GM19468 (cell line): ENCODE data around the gene TP73.
"Not testable (repeated sequence)": the region's sequence is repeated elsewhere in the genome, so short reads cannot be mapped to it uniquely, and the experiment has no call there.

Experiments used
- ATAC-seq: cut with Tn5 transposase; IDR thresholded peaks from one replicate; pipeline ENCODE4 v1.9.1; 2021; ENCODE audit warnings: mild to moderate bottlenecking, moderate library complexity, moderate number of reproducible peaks; ENCODE audit not compliant: unreplicated experiment; ENCODE audit errors: extremely low read depth

TP73 gene

DNA sequence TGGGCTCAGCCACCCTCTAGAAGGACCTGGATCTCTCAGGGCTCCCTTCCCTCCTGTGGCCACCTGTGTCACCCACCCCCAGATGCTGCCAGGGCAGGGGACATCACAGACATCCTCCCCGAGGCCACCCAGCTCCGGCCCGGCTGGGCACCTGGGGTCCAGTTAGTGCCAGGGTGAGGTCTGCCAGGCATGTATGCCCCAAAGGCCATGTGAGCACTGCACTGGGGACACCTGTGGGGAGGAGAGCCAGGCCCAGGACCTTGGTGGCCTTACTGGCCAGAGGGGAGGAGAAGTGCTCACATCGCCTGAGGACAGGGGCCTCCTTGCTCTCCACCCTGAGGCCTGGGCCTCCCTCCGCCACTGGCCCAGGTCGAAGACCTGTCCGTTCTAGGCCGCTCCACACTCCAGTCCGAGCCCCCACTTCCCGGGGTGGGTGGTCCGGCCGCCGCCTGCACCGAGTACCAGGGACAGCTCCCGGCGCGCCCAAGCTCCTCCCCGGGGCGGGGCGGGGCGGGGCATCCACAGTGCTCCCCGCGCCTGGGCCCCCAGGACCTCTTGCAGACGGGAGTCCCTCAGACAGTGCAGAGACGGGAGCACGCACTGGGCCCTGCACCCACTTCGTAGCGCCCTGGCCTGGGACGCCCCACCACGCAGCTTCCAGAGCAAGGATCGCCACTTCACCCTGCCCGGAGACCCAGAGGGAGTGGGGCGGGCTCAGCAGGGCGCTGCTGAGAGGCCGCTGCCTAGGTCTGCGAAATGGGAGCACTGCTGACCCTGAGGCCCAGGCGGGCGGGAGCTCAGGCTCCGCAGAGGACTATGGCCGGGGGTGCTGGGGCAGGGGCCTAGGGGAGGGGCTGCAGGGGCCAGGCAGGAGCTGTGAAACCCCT lies 65.6 kb downstream of the TP73 start:
- no peak for ATAC-seq

DNA sequence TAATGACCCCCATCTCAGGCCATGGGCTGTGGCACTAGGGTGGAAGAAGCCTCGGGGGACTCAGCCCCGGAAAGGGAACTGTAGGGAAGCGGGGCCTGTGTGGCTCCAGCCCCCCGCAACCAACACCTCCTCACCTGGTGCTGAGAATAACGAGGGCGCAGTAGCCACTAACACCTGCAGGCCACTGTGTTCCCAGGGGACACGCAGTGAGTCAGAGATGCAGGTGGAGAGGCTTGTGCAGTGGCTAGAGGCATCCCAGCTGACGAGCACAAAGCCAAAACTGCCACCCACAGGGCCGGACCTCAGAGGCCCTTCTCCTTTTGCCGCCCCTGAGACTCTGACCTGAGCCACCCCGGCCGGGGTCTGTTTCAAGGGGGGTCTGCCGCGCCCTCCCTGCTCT lies 66.4 kb downstream of the TP73 start:
- ATAC-seq, result no peak

DNA sequence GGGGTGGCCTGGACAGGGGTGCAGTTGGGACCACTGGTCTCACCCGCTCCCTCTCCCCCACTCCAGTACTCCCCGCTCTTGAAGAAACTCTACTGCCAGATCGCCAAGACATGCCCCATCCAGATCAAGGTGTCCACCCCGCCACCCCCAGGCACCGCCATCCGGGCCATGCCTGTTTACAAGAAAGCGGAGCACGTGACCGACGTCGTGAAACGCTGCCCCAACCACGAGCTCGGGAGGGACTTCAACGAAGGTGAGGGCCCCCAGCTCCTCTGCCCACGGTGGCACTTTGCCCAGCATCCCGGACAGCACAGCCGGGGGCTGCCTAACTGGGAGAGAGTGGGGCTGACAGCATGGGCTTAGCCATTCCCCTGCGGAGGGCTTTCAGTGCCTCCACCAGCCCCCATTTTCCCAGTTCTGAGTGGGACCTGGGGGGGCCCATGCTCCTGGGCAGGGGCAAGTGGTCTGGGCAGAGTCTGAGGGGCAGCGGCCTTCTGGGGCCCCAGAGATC lies 69.7 kb downstream of the TP73 start:
- no peak for ATAC-seq

DNA sequence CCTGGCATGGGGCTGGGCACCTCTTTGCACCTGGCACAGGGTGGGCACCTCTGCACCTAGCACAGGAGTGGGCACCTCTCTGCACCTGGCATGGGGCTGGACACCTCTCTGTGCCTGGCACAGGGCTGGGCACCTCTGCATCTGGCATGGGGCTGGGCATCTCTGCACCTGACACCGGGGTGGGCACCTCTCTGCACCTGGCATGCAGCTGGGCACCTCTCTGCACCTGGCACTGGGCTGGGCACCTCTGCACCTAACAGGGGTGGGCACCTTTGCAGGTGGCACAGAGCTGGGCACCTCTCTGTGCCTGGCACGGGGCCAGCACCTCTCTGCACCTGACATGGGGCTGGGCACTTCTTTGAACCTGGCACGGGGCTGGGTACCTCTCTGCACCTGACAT lies 70.5 kb downstream of the TP73 start:
- ATAC-seq, result no peak

DNA sequence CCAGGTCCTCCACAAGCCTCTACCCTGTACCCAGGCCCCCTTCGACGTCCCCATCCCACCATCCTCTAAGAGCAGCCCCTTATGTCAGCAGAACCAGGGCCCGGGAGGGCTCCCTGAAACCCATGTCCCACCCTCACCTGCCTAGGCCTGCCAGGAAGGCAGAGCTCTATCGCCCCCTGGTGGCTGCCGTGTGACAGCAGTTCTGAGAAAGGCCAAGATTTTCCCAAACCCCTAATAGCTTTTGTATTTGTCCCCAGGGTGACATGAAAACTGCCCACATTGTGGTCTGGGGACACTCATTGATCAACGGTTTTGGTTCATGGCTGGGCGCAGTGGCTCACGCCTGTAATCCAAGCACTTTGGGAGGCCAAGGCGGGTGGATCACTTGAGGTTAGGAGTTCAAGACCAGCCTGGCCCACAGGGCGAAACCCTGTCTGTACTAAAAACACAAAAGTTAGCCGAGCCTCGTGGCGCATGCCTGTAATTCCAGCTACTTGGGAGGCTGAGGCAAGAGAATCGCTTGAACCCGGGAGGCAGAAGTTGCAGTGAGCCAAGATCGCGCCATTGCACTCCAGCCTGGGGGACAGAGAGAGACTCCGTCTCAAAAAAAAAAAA lies 72.2 kb downstream of the TP73 start:
- ATAC-seq, result not testable (repeated sequence)

DNA sequence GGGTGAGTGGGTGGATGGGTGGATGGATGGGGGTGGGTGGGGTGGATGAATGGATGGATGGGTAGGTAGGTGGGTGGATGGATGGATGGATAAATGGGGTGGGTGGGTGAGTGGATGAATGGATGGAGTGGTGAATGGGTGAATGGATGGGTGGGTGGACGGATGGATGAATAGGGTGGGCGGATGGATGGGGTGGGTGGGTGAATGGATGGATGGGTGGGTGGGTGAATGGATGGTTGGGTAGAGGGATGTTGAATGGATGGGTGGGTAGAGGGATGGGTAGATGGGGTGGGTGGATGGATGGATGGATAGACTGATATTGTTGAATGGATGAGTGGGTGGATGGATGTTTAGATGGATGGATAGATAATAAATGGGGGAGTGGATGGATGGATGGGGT lies 73.0 kb downstream of the TP73 start:
- no peak for ATAC-seq

DNA sequence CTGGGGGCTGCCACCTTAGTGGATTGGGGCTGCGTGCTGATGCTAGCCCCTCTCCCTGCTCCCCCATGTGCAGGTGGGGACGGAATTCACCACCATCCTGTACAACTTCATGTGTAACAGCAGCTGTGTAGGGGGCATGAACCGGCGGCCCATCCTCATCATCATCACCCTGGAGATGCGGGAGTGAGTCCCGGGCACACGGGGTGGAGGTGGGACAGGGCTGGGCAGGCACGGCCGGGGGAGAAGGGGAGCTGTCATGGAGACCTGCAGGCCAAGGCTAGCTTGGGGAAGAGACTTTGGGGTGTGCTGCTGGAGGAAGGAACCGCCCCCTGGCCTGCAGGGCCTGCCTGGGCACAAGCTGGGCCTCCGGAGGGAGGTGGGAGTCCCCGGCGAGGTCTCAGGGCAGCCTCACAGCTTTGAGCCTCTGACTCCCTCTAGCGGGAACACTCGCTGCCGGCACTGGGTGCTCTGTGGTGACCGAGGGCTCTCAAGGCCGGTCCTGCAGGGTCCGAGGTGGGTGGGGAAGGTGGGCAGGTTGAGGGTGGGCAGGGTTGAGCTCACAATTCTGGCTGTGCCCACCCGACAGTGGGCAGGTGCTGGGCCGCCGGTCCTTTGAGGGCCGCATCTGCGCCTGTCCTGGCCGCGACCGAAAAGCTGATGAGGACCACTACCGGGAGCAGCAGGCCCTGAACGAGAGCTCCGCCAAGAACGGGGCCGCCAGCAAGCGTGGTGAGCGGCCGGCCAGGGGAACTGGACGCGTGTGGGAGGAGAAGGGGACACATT lies 74.9 kb downstream of the TP73 start:
- no peak for ATAC-seq

DNA sequence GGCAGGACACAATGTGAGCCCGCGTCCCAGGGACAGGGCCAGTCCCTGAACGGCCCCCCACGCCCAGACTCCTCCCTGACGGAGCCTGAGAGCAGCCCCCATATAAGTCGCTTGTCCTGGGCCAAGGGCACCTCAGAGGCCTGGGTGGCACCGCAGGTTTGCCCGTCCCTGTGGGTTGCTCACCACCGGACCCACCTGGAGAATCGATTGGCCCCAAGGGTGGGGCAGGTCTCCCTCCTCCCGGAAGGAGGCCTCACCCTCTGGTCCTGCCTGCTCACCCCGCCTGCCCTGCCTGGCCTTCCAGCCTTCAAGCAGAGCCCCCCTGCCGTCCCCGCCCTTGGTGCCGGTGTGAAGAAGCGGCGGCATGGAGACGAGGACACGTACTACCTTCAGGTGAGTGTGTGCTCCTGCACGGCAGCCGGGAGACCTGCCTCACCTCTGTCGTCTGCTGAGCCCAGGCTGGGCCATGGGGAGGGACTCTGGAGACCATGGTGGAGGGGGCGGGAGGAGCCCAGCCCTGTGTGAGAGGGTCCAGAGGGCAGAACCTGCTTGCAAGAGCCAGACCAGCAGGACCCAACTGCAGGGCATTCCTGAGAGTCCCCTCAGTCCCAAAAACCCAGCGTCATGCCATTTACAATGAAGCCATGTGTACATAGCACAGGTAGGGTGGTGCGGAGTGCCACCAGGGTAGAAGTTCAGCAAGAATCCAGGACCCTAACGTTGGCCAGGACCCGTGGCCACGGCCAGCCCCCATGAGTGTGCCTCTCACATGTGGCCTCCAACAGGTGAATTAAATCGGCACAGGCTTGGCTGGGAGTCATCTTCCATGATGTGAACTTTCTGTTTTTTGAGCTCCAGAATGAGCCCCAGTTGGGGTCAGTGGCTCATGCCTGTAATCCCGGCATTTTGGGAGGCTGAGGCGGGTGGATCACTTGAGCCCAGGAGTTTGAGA lies 75.8 kb downstream of the TP73 start:
- no peak for ATAC-seq

DNA sequence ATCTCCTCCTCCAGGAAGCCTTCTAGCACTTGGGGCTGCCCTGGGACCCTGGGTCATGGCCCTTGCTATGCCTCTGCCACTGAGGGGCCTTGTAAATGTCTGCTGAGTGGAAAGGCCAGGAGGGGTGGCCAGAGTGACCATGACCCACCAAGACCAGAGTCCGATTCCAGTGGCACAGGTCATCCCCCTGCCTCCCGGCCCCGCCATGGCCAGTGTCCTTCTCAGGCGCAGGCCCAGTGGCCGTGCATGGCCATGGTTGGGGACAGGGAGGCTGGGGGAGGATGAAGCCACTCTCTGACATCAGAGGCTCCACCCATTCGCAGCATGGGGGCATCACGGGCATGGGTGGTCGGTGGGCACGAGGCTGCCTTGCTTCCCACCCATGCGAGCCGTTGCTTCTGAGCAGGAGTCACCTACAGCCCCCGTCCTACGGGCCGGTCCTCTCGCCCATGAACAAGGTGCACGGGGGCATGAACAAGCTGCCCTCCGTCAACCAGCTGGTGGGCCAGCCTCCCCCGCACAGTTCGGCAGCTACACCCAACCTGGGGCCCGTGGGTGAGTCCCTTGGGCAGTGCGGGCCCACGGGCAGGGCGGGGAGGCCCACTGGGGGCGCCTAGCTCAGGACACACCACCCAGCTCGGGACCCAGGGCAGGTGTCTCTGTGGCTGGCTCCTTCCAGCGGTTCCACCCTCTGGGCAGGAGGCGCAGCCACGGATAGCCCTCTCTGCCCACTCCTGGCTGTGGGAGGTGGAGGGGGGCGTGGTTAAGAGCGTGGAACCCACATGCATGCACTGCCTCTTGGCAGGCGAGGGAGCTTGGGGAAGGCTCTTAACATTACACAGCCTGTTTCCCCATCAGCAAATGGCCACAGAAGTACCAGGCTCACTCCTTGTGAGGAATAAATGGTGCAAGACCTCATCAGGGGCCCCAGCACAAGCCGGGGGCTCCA lies 77.6 kb downstream of the TP73 start:
- ATAC-seq, result no peak

DNA sequence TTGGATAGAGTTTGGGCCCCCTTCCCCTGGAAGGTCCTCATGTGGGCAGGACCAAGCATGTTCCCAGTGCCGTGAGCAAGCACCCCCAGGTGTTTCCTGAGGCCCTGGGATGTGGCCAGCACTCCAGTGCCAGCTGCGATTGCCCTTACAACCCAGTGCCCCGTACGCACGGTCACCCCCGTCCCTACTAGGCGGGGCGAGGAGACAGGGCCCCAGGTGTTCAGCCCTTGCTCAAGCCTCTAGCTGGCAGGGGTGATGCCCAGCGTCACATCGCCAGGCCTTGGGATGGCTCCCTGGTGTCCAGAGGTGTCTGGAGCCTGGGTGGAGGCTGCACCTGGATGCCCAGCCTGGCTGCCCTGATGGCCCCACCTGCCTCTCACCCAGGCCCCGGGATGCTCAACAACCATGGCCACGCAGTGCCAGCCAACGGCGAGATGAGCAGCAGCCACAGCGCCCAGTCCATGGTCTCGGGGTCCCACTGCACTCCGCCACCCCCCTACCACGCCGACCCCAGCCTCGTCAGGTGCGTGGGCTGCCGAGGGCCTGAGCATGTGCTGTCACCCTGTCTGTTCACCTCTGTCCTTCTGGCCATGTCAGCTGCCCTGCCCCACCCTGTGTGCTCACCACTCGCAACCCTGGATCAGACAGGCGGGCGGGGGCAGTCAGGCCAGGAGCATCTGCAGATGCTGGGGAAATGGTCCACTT lies 78.4 kb downstream of the TP73 start:
- no peak for ATAC-seq

DNA sequence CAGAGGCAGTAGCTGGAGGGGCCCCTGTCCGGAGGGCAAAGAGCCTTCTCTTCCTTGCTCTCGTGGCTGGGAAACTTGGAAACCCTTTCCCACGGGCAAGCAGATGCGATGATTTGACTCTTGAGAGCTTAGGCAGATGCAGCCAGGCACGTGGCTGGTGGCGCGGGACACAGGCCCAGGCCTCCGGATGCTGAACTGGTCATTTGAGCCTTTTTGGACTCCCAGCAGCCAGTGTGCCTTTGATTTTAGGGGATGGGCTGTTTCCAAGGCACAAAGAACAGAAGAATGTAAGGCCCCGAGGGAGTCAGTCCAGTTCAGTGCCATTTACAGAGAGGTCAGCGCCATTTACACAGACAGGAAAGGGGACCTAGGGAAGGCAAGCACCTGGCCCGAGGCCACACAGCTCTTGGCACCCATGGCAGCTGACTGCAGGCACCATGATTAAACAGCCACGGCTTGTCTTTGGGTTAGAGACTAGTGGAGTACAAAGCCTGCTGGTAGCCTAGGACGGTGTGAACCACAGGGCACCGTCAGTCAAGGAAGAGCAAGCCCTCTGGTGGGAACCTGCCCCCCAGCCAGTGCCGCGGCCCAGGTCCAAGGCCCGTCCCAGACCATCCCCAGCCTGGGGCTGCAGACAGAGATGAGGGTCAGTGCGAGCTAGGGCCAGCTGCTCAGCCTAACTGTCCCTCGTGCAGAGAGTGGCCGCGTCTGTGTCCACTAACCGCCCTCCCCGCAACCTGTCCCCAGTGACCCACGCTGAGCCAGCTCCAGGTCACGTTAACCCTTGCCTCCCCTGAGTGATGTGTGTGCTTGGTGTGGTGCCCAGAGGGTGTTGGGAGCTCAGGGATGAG lies 79.5 kb downstream of the TP73 start:
- no peak for ATAC-seq

DNA sequence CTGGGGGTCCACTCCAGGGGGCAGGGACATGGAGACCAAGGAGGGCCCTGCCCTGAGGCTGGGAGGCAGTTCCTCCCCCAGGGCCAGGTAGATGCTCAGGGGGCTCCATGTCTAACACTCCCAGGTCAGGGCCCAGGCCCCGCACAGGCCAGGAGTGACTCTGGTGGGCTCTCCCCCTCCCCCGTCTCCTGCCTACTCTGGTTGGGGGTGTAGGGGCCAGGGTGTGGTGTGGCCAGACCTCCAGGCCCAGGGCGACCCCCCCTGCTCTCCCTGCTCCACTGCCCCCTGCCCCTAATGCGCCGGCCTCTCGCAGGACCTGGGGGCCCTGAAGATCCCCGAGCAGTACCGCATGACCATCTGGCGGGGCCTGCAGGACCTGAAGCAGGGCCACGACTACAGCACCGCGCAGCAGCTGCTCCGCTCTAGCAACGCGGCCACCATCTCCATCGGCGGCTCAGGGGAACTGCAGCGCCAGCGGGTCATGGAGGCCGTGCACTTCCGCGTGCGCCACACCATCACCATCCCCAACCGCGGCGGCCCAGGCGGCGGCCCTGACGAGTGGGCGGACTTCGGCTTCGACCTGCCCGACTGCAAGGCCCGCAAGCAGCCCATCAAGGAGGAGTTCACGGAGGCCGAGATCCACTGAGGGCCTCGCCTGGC lies 80.2 kb downstream of the TP73 start:
- ATAC-seq, result no peak

DNA sequence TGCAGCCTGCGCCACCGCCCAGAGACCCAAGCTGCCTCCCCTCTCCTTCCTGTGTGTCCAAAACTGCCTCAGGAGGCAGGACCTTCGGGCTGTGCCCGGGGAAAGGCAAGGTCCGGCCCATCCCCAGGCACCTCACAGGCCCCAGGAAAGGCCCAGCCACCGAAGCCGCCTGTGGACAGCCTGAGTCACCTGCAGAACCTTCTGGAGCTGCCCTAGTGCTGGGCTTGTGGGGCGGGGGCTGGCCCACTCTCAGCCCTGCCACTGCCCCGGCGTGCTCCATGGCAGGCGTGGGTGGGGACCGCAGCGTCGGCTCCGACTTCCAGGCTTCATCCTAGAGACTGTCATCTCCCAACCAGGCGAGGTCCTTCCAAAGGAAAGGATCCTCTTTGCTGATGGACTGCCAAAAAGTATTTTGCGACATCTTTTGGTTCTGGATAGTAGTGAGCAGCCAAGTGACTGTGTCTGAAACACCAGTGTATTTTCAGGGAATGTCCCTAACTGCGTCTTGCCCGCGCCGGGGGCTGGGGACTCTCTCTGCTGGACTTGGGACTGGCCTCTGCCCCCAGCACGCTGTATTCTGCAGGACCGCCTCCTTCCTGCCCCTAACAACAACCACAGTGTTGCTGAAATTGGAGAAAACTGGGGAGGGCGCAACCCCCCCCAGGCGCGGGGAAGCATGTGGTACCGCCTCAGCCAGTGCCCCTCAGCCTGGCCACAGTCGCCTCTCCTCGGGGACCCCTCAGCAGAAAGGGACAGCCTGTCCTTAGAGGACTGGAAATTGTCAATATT lies 81.0 kb downstream of the TP73 start:
- ATAC-seq, result no peak

DNA sequence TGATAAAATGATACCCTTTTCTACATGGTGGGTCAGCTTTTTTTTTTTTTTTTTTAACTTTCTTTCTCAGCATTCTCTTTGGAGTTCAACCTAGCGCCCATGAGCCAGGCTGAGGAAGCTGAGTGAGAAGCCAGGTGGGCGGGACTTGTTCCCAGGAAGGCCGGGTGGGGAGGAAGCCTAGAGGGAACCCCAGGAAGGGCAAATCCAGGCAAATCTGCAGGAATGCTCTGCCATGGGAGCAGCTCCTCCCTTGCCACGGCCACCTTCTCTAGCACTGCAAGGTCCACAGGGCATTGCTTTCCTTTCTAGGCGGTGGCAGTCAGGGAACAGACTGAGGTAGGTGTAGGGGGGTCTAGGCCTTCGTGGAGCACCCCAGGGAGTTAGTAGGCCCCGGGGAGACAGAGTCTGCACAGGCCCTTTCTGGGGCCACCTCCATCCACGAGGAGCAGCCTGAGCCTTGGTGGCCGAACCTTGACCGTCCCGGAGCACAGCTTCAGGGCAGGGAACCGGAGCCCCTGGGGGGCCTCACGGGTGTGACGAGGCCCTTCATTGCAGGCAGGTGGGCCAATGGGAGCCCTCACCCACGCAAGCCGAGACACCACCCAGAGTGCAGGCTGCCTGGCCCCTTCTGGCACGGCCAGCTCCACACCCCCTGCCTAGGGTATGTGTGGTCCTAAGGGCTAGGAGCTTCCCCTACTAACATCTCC lies 81.7 kb downstream of the TP73 start:
- no peak for ATAC-seq

DNA sequence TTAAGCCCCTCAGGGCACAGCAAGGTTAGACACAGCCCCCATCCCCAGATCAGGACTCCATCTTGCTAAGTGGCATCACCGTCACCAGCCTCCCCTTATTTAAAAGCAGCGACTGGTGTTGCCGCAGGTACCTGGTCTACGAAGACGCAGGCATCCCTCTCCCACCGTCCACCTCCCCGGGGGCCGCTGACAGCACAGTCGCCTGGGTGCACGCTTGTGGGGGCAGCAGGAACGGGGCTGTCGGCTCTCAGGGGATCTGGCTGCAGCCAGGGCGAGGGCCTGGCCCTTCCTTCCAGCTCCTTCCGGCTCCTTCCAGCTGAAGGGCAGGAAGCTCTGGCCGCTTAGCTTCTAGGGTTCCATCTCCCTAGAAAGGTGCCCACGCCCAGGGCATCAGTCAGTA lies 82.3 kb downstream of the TP73 start:
- ATAC-seq, result no peak
